ENCODE data around the gene NELFCD. TPM values are rescaled to one million over a fixed set of nuclear protein-coding genes. Genes with fewer than 3 reads are reported as not detected.
A peak's percentile ranks its signal among the peaks of the same experiment; 100 is the strongest.
"Not testable (repeated sequence)": the region's sequence is repeated elsewhere in the genome, so short reads cannot be mapped to it uniquely, and the experiment has no call there.

NELFCD gene, protein sequence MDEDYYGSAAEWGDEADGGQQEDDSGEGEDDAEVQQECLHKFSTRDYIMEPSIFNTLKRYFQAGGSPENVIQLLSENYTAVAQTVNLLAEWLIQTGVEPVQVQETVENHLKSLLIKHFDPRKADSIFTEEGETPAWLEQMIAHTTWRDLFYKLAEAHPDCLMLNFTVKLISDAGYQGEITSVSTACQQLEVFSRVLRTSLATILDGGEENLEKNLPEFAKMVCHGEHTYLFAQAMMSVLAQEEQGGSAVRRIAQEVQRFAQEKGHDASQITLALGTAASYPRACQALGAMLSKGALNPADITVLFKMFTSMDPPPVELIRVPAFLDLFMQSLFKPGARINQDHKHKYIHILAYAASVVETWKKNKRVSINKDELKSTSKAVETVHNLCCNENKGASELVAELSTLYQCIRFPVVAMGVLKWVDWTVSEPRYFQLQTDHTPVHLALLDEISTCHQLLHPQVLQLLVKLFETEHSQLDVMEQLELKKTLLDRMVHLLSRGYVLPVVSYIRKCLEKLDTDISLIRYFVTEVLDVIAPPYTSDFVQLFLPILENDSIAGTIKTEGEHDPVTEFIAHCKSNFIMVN
- 37.2 TPM for total RNA-seq

GRCh38 chr20:58980711-58981627 lies at the start of gene NELFCD:
Gene NELFCD, plus strand, starts transcription at chr20:58981256. Its CDS starts 54 bp downstream, at chr20:58981310.
- Histone ChIP-seq H3K4me3 (ENCODE audit: low read length) (peak within 1 kb of the TSS; percentile 75), H3K27me3 (ENCODE audit: insufficient read depth, low read length) (no peaks in the 10 kb centered on the region), H3K9me3 (ENCODE audit: low read depth, low read length) (no peaks in the 10 kb centered on the region)

DNA sequence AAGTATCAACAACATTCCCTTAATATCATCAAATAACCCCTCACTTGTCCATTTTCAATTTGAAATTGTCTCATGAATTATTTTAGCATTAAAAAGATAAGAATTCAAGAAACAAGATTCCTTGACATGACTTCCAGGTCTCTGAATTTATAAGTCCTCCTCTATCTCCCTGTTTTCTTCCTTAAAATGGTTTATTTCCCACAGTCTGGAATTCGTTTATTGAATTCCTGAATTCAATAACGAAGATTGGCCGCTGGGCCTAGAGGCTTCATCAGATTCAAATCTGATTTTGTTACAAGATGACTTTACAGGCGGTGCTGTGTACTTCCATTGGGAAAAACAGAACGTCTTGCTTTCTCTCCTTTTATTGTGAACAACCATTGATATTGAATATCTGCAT lies 48.9 kb upstream of the NELFCD start:
- no peaks in the 10 kb centered on the region for H3K27me3 ChIP-seq (ENCODE audit: insufficient read depth, low read length)
- no peaks in the 10 kb centered on the region for H3K9me3 ChIP-seq (ENCODE audit: low read depth, low read length)
- H3K4me3 ChIP-seq (ENCODE audit: low read length): no peak overlapping the region
- no peaks in the 10 kb centered on the region for H3K4me1 ChIP-seq (ENCODE audit: insufficient read depth, low read length)

More at GRCh38 chr20:58980711-58981627, at the start of gene NELFCD:
- H3K4me1 ChIP-seq (ENCODE audit: insufficient read depth, low read length): peaks cover 38% of the 10 kb centered on the region

GRCh38 chr20:58938078-58938477 lies 43.0 kb upstream of the NELFCD start:
- H3K27me3 ChIP-seq (ENCODE audit: insufficient read depth, low read length): no peaks in the 10 kb centered on the region
- no peak overlapping the region for H3K4me3 ChIP-seq (ENCODE audit: low read length)
- H3K4me1 ChIP-seq (ENCODE audit: insufficient read depth, low read length): peaks cover 12% of the 10 kb centered on the region
- no peaks in the 10 kb centered on the region for H3K9me3 ChIP-seq (ENCODE audit: low read depth, low read length)

GRCh38 chr20:58938541-58938940 lies 42.5 kb upstream of the NELFCD start:
- H3K4me3 ChIP-seq (ENCODE audit: low read length): no peak overlapping the region
- peaks cover 12% of the 10 kb centered on the region for H3K4me1 ChIP-seq (ENCODE audit: insufficient read depth, low read length)
- H3K9me3 ChIP-seq (ENCODE audit: low read depth, low read length): no peaks in the 10 kb centered on the region
- H3K27me3 ChIP-seq (ENCODE audit: insufficient read depth, low read length): no peaks in the 10 kb centered on the region

GRCh38 chr20:58941471-58941870 lies 39.6 kb upstream of the NELFCD start:
- Histone ChIP-seq H3K4me1 (ENCODE audit: insufficient read depth, low read length) (peaks cover 19% of the 10 kb centered on the region), H3K27me3 (ENCODE audit: insufficient read depth, low read length) (no peaks in the 10 kb centered on the region), H3K9me3 (ENCODE audit: low read depth, low read length) (no peaks in the 10 kb centered on the region), H3K4me3 (ENCODE audit: low read length) (no peak overlapping the region)

DNA sequence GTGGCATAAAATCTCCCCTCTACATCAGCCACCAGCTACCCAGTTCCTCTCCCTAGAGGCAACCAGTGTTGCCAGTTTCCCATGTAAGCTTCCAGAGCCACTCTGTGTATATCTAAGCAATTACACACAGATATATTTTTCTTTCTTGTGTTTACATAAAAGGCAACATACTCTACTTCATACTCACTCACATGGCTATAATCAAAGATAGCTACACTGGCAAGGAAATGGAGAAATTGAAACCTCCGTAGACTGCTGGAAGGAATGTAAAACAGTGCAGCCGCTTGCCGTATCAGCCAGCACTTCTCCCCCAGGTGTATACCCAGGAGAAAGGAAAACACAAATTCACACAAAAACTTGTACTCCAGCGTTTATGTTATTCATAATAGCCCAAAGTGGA lies 38.5 kb upstream of the NELFCD start:
- Histone ChIP-seq H3K27me3 (ENCODE audit: insufficient read depth, low read length) (no peaks in the 10 kb centered on the region), H3K4me1 (ENCODE audit: insufficient read depth, low read length) (peaks cover 19% of the 10 kb centered on the region), H3K4me3 (ENCODE audit: low read length) (no peak overlapping the region), H3K9me3 (ENCODE audit: low read depth, low read length) (no peaks in the 10 kb centered on the region)

- Histone ChIP-seq H3K9me3 (ENCODE audit: low read depth, low read length) (no peaks in the 10 kb centered on the region), H3K27me3 (ENCODE audit: insufficient read depth, low read length) (peaks cover 2% of the 10 kb centered on the region), H3K4me1 (ENCODE audit: insufficient read depth, low read length) (peaks cover 7% of the 10 kb centered on the region), H3K4me3 (ENCODE audit: low read length) (no peak overlapping the region)
Measured at GRCh38 chr20:58944610-58945009, 36.4 kb upstream of the NELFCD start.

GRCh38 chr20:58945965-58946631 lies 35.0 kb upstream of the NELFCD start:
- Histone ChIP-seq H3K9me3 (ENCODE audit: low read depth, low read length) (no peaks in the 10 kb centered on the region), H3K27me3 (ENCODE audit: insufficient read depth, low read length) (peaks cover 2% of the 10 kb centered on the region), H3K4me3 (ENCODE audit: low read length) (no peak overlapping the region), H3K4me1 (ENCODE audit: insufficient read depth, low read length) (peaks cover 7% of the 10 kb centered on the region)

DNA sequence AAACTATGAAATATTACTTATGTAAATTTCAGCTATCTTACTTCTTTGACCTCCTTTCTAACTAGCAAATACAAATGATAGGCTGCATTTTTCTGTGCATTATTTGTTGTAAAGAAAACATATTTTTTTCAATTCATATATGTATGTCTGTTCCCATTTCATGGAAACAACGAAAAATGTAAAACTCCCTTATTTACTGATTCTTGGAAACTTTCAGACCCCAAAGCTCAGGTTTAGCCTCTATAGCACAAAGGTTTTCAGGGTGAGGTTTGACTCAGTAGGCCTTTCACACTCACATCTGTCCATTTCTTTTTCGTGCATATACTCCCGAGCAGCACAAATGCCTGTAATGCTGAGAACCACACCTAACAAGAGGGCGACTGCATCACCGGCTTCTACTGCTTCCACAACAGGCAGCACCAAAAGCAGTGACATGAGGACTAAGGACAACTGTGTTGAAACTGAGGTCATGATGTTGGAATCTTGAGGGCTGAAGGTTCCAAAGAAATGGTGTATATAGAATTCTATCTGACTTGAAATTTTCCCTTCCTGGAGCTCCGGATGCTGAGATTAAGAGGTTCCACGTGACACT lies 33.2 kb upstream of the NELFCD start:
- not testable (repeated sequence) for H3K4me1 ChIP-seq (ENCODE audit: insufficient read depth, low read length); H3K4me3 ChIP-seq (ENCODE audit: low read length); H3K27me3 ChIP-seq (ENCODE audit: insufficient read depth, low read length); H3K9me3 ChIP-seq (ENCODE audit: low read depth, low read length)

DNA sequence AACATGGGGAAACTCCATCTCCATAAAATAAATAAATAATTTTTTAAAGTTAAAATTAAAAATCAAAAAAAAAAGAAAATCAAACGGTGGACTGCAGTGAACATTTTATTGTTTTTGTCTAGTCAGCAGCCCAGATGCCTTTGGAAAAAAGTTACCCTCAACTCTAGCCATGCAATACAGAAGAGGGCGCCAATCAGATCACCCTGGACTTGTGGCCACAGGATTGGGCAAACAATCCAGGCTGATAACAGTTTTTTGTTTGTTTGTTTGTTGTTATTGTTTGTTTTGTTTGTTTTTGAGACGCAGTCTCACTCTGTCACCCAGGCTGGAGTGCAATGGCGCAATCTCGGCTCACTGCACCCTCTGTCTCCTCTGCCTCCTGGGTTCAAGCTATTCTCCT lies 30.5 kb upstream of the NELFCD start:
- Histone ChIP-seq H3K9me3 (ENCODE audit: low read depth, low read length) (no peaks in the 10 kb centered on the region), H3K27me3 (ENCODE audit: insufficient read depth, low read length) (peaks cover 2% of the 10 kb centered on the region), H3K4me1 (ENCODE audit: insufficient read depth, low read length) (peaks cover 7% of the 10 kb centered on the region), H3K4me3 (ENCODE audit: low read length) (no peak overlapping the region)

DNA sequence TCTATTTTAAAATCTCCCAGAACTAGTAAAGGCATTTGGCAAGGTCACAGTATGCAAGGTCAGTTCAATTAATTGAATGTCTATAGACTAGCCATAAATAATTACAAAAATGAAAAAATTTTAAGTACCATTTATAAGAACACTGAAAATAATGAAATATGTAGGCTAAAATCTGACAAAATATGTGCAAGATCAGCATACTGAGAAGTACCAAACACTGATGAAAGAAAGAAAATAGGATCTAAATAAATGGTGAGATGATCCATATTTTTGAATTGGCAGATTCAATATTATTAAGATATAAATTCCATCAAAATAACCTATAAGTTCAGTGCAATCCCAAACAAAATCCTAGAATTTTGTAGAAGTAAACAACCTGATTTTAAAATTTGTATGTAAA lies 28.0 kb upstream of the NELFCD start:
- peaks cover 6% of the 10 kb centered on the region for H3K4me1 ChIP-seq (ENCODE audit: insufficient read depth, low read length)

DNA sequence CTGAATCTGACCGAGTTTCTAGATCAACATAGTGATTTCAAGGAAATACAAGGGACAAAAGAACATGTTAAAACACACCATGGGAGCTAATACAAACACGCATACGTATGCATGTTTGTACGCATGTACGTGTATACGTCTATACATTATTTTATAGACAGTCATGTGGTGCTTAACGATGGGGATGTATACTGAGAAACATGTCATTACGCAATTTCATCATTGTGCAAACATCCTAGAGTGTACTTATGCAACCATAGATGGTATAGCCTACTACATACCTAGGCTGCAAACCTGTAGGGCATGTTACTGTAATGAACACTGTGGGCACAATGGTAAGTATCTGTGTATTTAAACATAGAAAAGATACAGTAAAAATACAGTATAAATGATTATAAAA lies 25.0 kb upstream of the NELFCD start:
- peaks cover 6% of the 10 kb centered on the region for H3K4me1 ChIP-seq (ENCODE audit: insufficient read depth, low read length)
- H3K9me3 ChIP-seq (ENCODE audit: low read depth, low read length): no peaks in the 10 kb centered on the region
- H3K4me3 ChIP-seq (ENCODE audit: low read length): no peak overlapping the region
- H3K27me3 ChIP-seq (ENCODE audit: insufficient read depth, low read length): no peaks in the 10 kb centered on the region

More for the DNA sequence above, 28.0 kb upstream of the NELFCD start:
- H3K4me3 ChIP-seq (ENCODE audit: low read length): no peak overlapping the region
- no peaks in the 10 kb centered on the region for H3K9me3 ChIP-seq (ENCODE audit: low read depth, low read length)
- H3K27me3 ChIP-seq (ENCODE audit: insufficient read depth, low read length): peaks cover 2% of the 10 kb centered on the region

DNA sequence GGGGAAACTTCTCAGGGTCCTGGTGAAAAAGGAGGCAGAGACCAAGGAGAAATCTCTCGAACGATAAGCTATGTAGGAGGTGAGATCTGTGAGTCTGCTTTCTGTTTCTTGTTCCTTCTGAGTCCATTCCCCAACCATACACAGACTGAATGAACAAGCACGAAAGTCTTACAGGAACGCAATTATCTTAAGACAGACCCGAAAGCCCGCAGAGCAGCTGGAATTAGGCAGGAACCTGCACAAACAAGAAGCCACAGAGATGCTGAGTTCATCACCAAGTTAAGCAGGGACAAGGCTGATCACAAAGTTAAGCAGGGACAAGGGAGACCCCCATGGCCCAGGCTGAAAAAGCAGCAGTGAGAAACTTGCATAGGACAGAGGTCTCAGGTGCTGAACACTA lies 21.4 kb upstream of the NELFCD start:
- Histone ChIP-seq H3K4me1 (ENCODE audit: insufficient read depth, low read length) (peaks cover 6% of the 10 kb centered on the region), H3K4me3 (ENCODE audit: low read length) (no peak overlapping the region), H3K9me3 (ENCODE audit: low read depth, low read length) (no peaks in the 10 kb centered on the region), H3K27me3 (ENCODE audit: insufficient read depth, low read length) (no peaks in the 10 kb centered on the region)

DNA sequence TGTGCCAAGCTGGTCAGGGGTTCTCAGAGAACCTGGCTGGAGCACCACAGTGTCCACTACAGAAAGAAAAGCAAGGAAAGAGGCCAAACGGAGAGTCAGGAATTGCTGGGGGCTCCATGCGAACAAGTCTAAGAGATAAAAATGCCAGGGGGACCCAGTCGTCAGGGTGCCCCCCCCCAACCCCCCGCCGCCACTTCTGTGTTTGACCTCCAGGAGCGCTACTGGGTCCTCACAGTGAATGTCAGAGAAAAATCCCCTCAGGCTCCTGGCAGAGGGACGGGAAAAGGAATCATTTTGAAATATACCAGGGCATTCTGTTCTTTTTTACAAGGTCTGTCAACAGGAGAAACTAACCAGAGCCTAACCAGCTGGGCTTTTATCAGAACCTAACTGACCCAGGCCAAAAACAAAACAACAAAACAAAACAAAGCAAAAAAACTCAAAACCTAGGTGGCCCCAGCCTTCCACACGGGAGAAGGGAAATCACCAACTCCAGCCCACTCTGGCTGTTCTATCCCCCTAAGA lies 17.9 kb upstream of the NELFCD start:
- Histone ChIP-seq H3K4me3 (ENCODE audit: low read length) (no peak overlapping the region), H3K9me3 (ENCODE audit: low read depth, low read length) (no peaks in the 10 kb centered on the region), H3K4me1 (ENCODE audit: insufficient read depth, low read length) (no peaks in the 10 kb centered on the region), H3K27me3 (ENCODE audit: insufficient read depth, low read length) (no peaks in the 10 kb centered on the region)
